Transverse colon (tissue), 4 donors: ENCODE measurements around the gene TMEM220.

Experiments used
- EP300 ChIP-seq: sonication (generic); formaldehyde crosslinking; IDR thresholded peaks from one replicate; pipeline ENCODE4 v1.6.1; 2017; ENCODE audit warnings: antibody characterized with exemption, low read depth
- POLR2A ChIP-seq: fragments of 450-650 bp; IDR thresholded peaks from one replicate; pipeline ENCODE4 v1.6.1; 2016; ENCODE audit warnings: antibody characterized with exemption, mild to moderate bottlenecking, moderate library complexity
- POLR2AphosphoS5 ChIP-seq, 3 donors: sonication (generic); formaldehyde crosslinking; IDR thresholded peaks; one replicate each; pipeline ENCODE4 v1.6.1; 2016; ENCODE audit warnings: antibody characterized with exemption in 3 of 3
- TF ChIP-seq, protein P1 (sequence below), 5 experiments: fragments of 200-600 bp in 3 of 5; fragments of 450-650 bp in 2 of 5; sonication (generic) in 3 of 5; IDR thresholded peaks; 1 replicate in 2 of 5; 2 replicates in 3 of 5; pipeline ENCODE4 v1.5.1; 2016 to 2017; ENCODE audit warnings: antibody characterized with exemption in 5 of 5, inconsistent platforms in 3 of 5, mild to moderate bottlenecking in 2 of 5, moderate library complexity in 1 of 5

DNA sequence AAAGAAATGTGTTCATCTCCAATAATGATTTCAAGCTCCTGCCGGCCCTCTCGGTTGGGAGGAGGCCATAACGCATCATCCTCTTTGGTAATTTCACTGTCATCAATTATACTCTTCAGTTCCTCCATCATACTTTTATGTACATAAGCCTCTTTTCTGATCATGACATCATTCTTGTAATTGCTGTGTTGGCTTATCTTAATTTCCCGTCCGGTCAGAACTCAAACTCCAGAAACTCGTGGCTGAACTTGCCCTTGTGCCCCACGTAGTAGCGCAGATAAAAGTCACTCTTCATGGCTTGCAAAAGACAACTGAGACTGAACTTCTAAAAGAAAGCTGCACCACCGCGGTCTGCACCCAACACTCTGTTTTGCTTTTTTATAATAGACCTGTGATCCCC is 13.6 kb downstream of the TMEM220 start:
- TF ChIP-seq, protein P1, sequence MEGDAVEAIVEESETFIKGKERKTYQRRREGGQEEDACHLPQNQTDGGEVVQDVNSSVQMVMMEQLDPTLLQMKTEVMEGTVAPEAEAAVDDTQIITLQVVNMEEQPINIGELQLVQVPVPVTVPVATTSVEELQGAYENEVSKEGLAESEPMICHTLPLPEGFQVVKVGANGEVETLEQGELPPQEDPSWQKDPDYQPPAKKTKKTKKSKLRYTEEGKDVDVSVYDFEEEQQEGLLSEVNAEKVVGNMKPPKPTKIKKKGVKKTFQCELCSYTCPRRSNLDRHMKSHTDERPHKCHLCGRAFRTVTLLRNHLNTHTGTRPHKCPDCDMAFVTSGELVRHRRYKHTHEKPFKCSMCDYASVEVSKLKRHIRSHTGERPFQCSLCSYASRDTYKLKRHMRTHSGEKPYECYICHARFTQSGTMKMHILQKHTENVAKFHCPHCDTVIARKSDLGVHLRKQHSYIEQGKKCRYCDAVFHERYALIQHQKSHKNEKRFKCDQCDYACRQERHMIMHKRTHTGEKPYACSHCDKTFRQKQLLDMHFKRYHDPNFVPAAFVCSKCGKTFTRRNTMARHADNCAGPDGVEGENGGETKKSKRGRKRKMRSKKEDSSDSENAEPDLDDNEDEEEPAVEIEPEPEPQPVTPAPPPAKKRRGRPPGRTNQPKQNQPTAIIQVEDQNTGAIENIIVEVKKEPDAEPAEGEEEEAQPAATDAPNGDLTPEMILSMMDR (IDR thresholded peaks at IDR 0.05): no peak
- no peak for TF ChIP-seq POLR2A
- TF ChIP-seq POLR2AphosphoS5 (IDR thresholded peaks at IDR 0.05): no peak
- no peak for TF ChIP-seq EP300
